Fibroblast of lung (primary cell): ENCODE results near the gene HOXA1.

Experiments
- EZH2 ChIP-seq: IDR thresholded peaks from 2 replicates; pipeline ENCODE4 v1.5.1; 2012; ENCODE audit warnings: low read length, control low read depth, mild to moderate bottlenecking; ENCODE audit errors: missing control alignments
- TF ChIP-seq, protein P1 (sequence below), 2 donors: IDR thresholded peaks in 1 of 2; conservative IDR thresholded peaks in 1 of 2; 1 replicate in 1 of 2; 2 replicates in 1 of 2; pipeline ENCODE4 v1.5.1; 2011 to 2012; ENCODE audit warnings: low read length in 2 of 2, control low read depth in 1 of 2, inconsistent platforms in 1 of 2, low read depth in 1 of 2, mild to moderate bottlenecking in 1 of 2

DNA sequence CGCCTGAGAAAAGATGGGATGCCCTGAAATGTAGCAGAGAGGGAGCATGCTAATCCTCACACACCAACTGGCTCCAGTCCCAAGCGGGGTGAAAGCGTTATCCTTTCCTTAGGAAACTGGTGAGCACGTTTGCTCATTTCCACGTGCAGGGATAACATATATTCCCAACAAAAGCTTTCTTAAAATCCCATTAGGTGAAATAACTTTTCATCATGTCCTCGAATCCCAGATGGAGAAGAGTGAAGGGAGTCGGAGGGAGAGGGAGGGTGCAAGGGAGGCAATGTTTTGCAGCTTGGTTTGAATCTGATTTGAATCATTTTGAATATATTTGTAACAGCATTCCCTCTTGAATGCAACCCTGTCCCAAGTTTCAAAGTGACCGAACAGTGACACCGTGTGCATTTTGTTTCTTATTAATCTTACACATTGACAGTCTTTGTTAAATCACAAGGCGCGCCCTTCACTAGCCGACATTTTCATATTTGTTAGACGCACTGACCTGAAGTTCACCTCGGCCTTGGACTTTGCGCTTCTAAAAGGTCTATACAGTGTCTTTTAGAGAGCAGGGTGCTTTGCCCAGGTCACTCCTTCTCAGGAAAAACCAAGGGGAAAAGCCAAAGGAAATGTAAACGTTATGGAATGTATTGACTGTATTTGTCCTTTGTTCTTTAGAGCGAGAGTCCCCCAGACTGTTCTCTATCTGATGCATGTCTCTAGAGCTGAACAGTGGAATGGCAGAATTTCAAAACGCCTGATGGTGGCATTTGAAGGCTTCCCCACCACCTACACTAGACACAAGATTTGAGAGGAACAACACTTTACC, 37.8 kb upstream of the HOXA1 start:
- no peak for TF ChIP-seq EZH2
- TF ChIP-seq, protein P1, sequence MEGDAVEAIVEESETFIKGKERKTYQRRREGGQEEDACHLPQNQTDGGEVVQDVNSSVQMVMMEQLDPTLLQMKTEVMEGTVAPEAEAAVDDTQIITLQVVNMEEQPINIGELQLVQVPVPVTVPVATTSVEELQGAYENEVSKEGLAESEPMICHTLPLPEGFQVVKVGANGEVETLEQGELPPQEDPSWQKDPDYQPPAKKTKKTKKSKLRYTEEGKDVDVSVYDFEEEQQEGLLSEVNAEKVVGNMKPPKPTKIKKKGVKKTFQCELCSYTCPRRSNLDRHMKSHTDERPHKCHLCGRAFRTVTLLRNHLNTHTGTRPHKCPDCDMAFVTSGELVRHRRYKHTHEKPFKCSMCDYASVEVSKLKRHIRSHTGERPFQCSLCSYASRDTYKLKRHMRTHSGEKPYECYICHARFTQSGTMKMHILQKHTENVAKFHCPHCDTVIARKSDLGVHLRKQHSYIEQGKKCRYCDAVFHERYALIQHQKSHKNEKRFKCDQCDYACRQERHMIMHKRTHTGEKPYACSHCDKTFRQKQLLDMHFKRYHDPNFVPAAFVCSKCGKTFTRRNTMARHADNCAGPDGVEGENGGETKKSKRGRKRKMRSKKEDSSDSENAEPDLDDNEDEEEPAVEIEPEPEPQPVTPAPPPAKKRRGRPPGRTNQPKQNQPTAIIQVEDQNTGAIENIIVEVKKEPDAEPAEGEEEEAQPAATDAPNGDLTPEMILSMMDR (conservative IDR thresholded peaks at IDR 0.05 in 1 of 2, IDR thresholded peaks at IDR 0.05 in 1 of 2; ENCODE audit: low read depth in 1 of 2, low read length in 2 of 2), result no peak
